CD4-positive, alpha-beta T cell treated with Interferon gamma for 1 hour (primary cell): ENCODE results near the gene TTC21B.

Experiments used
- DNase-seq: peaks from one replicate; pipeline ENCODE4 v3.0.0-alpha.2; 2020

TTC21B gene

GRCh38 chr2:165920748-165921147, 32.8 kb downstream of the TTC21B start:
- no peak for DNase-seq

DNA sequence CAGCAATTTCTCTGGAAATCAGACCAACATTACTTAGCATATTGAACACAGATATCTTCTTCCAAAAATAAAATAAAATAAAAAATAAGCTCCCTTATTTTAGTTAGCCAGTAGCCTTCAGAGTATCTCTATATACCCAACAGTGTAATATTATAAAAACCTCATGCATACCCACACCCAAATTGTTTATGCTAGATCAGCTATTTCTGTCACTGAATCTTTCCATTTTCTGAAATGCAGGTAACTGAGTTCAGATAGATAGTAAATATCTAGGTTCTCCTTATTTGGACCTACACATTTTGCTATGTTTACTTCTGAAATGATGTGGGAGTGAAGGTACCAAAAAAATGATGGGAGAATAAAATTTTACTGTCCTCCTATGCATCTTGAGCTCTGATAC, 39.9 kb downstream of the TTC21B start:
- DNase-seq: no peak

GRCh38 chr2:165911981-165912380, 41.6 kb downstream of the TTC21B start:
- no peak for DNase-seq

DNA sequence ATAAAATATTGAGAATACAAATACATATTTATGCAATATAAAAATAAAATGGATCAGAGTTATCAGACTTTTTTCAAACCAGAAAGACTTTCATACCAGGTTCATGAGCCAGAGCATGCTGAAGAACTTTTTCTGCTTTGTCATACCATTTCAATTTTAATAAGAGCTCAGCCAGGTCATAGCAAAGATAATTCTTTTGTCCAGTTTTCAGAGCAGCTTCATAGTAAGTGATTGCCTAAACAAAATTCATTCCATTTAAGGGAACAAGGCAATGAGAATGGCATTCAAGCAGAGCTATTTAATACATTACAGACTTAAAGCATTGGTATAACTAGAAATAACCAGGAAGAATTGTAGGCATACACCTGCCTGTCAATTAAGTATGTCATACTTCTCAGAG, 42.3 kb downstream of the TTC21B start:
- no peak for DNase-seq

GRCh38 chr2:165909466-165909865, 44.1 kb downstream of the TTC21B start:
- no peak for DNase-seq

GRCh38 chr2:165905854-165906253, 47.7 kb downstream of the TTC21B start:
- DNase-seq: no peak

- DNase-seq: no peak
These were observed 48.3 kb downstream of the TTC21B start for GRCh38 chr2:165905269-165905668.

GRCh38 chr2:165904432-165904831, 49.1 kb downstream of the TTC21B start:
- no peak for DNase-seq

DNA sequence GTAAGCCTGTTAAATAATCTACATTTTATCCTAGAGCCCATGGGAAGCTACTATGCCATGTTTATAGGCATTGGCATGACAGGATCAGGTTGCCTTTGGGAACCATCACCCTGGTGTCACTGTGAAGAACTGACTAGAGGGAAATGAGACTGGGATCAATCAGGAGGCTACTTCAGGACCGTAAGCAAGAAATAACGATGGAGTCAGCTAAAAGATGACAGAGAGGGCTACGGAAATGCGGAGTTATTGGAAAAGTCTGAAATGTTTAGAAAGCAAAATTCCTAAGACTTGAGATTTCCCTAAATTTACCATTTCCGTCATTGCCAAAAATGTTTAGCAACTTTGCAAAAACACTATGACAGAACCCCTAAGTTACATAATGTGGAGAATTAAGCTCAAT, 50.2 kb downstream of the TTC21B start:
- DNase-seq: no peak

GRCh38 chr2:165902934-165903333, 50.6 kb downstream of the TTC21B start:
- DNase-seq: no peak

DNA sequence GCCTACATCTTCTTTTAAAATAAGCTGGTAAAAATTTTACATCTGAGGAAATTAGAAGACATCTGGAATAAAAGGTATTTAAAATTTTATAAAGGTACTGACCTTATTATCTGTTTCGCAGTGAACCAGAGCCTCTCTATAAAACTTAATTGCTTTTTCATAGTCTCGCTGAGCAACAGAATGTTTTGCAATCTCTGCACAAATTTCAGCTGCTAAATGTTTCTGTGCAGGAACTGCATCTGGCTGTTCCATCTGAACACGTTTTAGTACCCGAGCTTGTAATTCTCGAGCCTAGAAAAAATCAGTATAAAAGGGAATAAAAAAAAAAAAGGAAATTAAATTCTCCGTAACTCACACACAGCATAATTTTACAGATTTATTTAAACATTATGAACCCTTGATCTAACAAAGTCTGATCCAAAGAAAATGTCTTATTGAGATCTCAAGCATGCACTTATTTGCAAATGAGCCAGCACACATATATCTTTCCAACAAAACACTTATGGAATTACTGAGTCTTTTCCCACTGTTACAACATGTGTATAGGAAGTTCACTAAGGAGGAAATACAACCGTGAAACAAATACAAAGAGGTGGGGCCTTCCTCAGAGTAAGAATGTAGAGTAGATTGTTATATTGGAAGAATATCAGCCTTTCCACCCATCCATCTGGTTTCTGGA, 51.8 kb downstream of the TTC21B start:
- DNase-seq: no peak

DNA sequence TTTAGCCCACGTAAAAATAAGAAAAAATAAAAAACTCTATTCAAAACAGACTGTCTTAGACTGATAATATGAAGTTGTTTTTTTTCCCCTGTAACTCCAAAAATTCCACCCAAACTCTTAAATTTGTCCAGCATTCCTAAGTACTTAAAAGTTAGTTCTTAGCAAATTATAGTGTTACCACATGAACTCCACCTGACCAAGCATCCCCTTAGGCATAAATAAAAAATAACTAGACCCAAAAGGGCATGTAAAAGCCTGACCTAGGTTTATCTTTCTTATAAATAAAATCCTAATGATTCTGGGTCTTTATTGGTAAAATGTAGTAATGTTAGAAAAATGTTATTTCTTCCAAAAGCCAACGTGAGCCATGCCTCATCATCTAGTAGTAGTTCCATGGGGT, 54.3 kb downstream of the TTC21B start:
- no peak for DNase-seq

- no peak for DNase-seq
These were observed 55.2 kb downstream of the TTC21B start for GRCh38 chr2:165898381-165898780.

GRCh38 chr2:165897726-165898125, 55.9 kb downstream of the TTC21B start:
- no peak for DNase-seq

- DNase-seq: no peak
These were observed 56.5 kb downstream of the TTC21B start for GRCh38 chr2:165897074-165897473.

- no peak for DNase-seq
These were observed 57.6 kb downstream of the TTC21B start for GRCh38 chr2:165895974-165896373.

DNA sequence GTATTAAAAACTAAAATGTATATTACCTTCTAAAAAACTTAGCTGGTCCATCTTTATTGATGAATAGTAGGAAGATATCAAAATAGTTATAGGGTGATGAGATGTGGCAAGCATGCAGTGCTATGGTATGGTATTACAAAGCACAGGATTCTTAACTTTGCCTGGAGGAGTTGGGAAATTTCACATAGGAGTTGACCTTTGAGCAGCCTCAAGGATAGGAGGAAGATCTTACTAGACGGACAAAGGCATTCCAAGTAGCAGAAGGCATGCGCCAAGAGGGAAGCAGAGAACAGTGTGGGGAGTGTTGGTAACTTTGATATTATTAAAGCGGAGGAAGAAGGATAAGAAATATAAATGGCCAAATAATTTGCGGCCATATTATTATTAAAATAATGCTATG, 60.0 kb downstream of the TTC21B start:
- DNase-seq: no peak

GRCh38 chr2:165892526-165892925, 61.0 kb downstream of the TTC21B start:
- no peak for DNase-seq

GRCh38 chr2:165891943-165892342, 61.6 kb downstream of the TTC21B start:
- no peak for DNase-seq

- DNase-seq: no peak
These were observed 62.2 kb downstream of the TTC21B start for GRCh38 chr2:165891345-165891744.

- no peak for DNase-seq
These were observed 63.8 kb downstream of the TTC21B start for GRCh38 chr2:165889798-165890197.

- no peak for DNase-seq
These were observed 64.4 kb downstream of the TTC21B start for GRCh38 chr2:165889158-165889557.

GRCh38 chr2:165888171-165888570, 65.4 kb downstream of the TTC21B start:
- no peak for DNase-seq

DNA sequence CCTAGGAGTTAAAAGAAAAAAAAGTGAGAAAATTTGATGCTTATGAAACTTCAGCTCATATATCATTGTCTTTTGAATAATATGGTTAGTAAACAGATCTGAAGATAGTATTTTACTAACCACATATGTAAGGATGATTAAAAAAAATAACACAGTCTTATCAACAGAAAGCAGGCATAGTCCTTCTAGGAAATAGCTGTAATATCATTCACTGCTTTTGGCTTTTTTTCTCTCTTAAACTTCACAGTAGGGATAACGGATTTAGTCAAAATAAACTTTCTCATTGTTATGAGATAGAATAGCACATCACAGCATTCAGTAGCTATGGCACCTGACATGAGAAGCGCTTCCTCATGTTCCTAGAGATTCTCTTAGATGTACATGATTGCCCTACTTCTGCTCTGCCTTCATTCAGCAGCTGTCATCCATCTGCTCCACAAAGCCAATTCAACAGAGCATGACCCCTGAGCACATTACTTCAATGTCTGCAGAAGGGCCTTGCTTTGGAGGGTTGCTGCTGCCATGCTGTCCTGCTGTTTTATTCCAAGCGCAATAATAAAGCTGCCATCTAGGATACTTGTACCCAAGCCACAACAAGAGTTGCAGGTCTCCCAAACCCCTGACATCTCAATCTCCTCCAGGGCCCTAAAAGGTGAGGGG, 67.0 kb downstream of the TTC21B start:
- no peak for DNase-seq
